Panc1 (cell line): ENCODE results near the gene SLC9A3. TPM values are rescaled to one million over a fixed set of nuclear protein-coding genes. Genes with fewer than 3 reads are reported as not detected.

Experiments
- ATAC-seq: fragments of 200-7000 bp; cut with Tn5 transposase; 2 replicates; pipeline ENCODE4 v1.9.1; 2020; ENCODE audit warnings: mild to moderate bottlenecking, moderate library complexity
- BruUV-seq: library from RNA; stranded (reverse); fragments of 400-500 nt; replicated peaks from 2 replicates; lab custom pipeline; 2021; lab: Mats Ljungman, UMichigan
- CTCF ChIA-PET: fragments of 300-600 bp; sonication (Branson Sonifier 250); formaldehyde crosslinking; loops from one replicate; lab custom pipeline; 2022; ENCODE audit warnings: antibody characterized with exemption; lab: Charles Lee
- POLR2A ChIA-PET: fragments of 300-600 bp; sonication (Branson Sonifier 250); formaldehyde crosslinking; loops from one replicate; lab custom pipeline; 2022; ENCODE audit warnings: antibody characterized with exemption; lab: Charles Lee
- DNase-seq: peaks from one replicate; pipeline ENCODE4 v3.0.0-alpha.2; 2010; ENCODE audit warnings: low read depth, low spot score
- H3K27ac ChIP-seq: 2 replicates; pipeline ENCODE4 v1.5.1; 2011; ENCODE audit warnings: mild to moderate bottlenecking, low read length, inconsistent platforms
- H3K27me3 ChIP-seq: fragments of 200-500 bp; sonication (Bioruptor generic); 2 replicates; pipeline ENCODE4 v1.6.0; 2014; ENCODE audit warnings: low read length, inconsistent platforms; ENCODE audit not compliant: control insufficient read depth, insufficient read depth
- H3K36me3 ChIP-seq: fragments of 200-500 bp; sonication (Bioruptor generic); 2 replicates; pipeline ENCODE4 v1.5.1; 2014; ENCODE audit warnings: inconsistent platforms, mild to moderate bottlenecking, low read length, moderate library complexity; ENCODE audit not compliant: control insufficient read depth, insufficient read depth
- H3K4me1 ChIP-seq: 2 replicates; pipeline ENCODE4 v1.5.1; 2011; ENCODE audit warnings: inconsistent platforms, mild to moderate bottlenecking, low read length, moderate library complexity; ENCODE audit not compliant: control insufficient read depth, insufficient read depth
- H3K4me3 ChIP-seq, 2 experiments: 2 replicates each; pipeline ENCODE4 v1.5.1; 2011 to 2012; ENCODE audit warnings: low read depth in 2 of 2, low read length in 2 of 2, mild to moderate bottlenecking in 2 of 2, inconsistent platforms in 1 of 2, moderate library complexity in 1 of 2
- H3K9me3 ChIP-seq: fragments of 200-500 bp; sonication (Bioruptor generic); 2 replicates; pipeline ENCODE4 v1.5.1; 2014; ENCODE audit warnings: low read depth, mild to moderate bottlenecking, inconsistent platforms, low read length, moderate library complexity; ENCODE audit not compliant: control insufficient read depth, insufficient read depth
- POLR2AphosphoS5 ChIP-seq: IDR thresholded peaks from 2 replicates; pipeline ENCODE4 v1.6.1; 2012; ENCODE audit warnings: mild to moderate bottlenecking, low read depth, low read length, moderate library complexity
- SIN3A ChIP-seq: IDR thresholded peaks from 2 replicates; pipeline ENCODE4 v1.6.1; 2012; ENCODE audit warnings: low read depth, mild to moderate bottlenecking, low read length, moderate library complexity, borderline replicate concordance; ENCODE audit not compliant: insufficient read depth
- TCF7L2 ChIP-seq: IDR thresholded peaks from 2 replicates; pipeline ENCODE4 v1.6.1; 2011; ENCODE audit warnings: mild to moderate bottlenecking, low read depth, low read length, inconsistent platforms
- in situ Hi-C: cut with HindIII; loops from 2 replicates; pipeline ENCODE4 v1.10.0; 2016; ENCODE audit warnings: low sequenced_read_pairs, low pct_unique_long_range_greater_than_20kb
- intact Hi-C: fragments of 100-400 bp; cut with micrococcal nuclease; formaldehyde crosslinking; loops from one replicate; pipeline ENCODE4 v1.10.0; 2022; ENCODE audit not compliant: unreplicated experiment
- total RNA-seq: library from RNA; stranded (reverse); gene quantifications from one replicate; pipeline ENCODE4 v1.2.1, GENCODE V29; 2021; ENCODE audit not compliant: unreplicated experiment
- TF ChIP-seq, protein P1 (sequence below), 2 experiments: IDR thresholded peaks; 2 replicates each; pipeline ENCODE4 v1.6.1; 2011 to 2012; ENCODE audit warnings: low read depth in 2 of 2, control low read depth in 1 of 2, low read length in 1 of 2, mild to moderate bottlenecking in 1 of 2, moderate library complexity in 1 of 2; ENCODE audit not compliant: insufficient read depth in 1 of 2
- TF ChIP-seq, protein P2 (sequence below): fragments of 450-650 bp; IDR thresholded peaks from 2 replicates; pipeline ENCODE4 v1.5.1; 2017; ENCODE audit warnings: mild to moderate bottlenecking

The SLC9A3 gene
- total RNA-seq, 1 experiment from 2014 or later: 2.0 TPM

DNA sequence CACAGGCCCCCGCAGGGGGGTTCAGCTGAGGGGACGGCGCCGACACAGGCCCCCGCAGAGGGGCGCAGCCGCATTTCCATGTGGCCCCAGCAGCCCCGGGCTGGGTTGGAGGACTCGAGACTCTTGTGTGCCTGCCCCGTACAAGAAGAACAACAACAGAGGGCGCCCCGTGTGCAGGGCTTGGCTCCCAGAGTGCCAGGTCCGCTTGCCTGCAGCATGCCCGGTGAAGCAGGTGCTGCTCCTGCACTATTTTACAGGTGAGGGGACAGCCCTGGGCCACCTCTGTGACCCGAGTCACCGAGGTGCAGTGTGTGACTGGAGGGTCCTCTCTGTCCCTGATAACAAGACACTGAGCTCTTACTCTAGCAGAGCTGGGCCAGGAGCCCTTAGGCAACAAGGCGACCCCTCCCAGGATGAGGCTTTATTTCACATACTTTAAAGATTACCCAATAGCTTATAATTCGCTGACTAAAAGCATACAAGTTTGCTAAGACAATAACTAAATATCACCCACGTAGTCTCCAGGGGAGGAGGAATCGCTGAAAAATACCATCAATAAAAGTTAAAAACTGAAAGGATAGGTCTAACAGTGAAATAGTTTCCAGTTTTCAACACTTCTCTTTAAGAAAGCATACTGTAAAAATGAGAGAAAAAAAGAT, 41.7 kb upstream of the SLC9A3 start:
- no peak for DNase-seq
- Histone ChIP-seq H3K4me3 (no peak overlapping the region), H3K4me1 (no peaks in the 10 kb centered on the region), H3K36me3 (no peaks in the 10 kb centered on the region), H3K27ac (no peak overlapping the region), H3K9me3 (0 out of 2 replicates have a peak, but pooled peaks cover 3% of the 10 kb centered on the region), H3K27me3 (no peaks in the 10 kb centered on the region)
- ChIA-PET POLR2A (no interaction called here), CTCF (no interaction called here)
- in situ Hi-C loops (no loop called here), intact Hi-C loops (no loop called here)
- no peak for ATAC-seq
- BruUV-seq: no TSS peak
- TF ChIP-seq, protein P1, sequence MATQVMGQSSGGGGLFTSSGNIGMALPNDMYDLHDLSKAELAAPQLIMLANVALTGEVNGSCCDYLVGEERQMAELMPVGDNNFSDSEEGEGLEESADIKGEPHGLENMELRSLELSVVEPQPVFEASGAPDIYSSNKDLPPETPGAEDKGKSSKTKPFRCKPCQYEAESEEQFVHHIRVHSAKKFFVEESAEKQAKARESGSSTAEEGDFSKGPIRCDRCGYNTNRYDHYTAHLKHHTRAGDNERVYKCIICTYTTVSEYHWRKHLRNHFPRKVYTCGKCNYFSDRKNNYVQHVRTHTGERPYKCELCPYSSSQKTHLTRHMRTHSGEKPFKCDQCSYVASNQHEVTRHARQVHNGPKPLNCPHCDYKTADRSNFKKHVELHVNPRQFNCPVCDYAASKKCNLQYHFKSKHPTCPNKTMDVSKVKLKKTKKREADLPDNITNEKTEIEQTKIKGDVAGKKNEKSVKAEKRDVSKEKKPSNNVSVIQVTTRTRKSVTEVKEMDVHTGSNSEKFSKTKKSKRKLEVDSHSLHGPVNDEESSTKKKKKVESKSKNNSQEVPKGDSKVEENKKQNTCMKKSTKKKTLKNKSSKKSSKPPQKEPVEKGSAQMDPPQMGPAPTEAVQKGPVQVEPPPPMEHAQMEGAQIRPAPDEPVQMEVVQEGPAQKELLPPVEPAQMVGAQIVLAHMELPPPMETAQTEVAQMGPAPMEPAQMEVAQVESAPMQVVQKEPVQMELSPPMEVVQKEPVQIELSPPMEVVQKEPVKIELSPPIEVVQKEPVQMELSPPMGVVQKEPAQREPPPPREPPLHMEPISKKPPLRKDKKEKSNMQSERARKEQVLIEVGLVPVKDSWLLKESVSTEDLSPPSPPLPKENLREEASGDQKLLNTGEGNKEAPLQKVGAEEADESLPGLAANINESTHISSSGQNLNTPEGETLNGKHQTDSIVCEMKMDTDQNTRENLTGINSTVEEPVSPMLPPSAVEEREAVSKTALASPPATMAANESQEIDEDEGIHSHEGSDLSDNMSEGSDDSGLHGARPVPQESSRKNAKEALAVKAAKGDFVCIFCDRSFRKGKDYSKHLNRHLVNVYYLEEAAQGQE (IDR thresholded peaks at IDR 0.05; ENCODE audit: insufficient read depth in 1 of 2, low read depth in 2 of 2, low read length in 1 of 2): no peak
- TF ChIP-seq, protein P2, sequence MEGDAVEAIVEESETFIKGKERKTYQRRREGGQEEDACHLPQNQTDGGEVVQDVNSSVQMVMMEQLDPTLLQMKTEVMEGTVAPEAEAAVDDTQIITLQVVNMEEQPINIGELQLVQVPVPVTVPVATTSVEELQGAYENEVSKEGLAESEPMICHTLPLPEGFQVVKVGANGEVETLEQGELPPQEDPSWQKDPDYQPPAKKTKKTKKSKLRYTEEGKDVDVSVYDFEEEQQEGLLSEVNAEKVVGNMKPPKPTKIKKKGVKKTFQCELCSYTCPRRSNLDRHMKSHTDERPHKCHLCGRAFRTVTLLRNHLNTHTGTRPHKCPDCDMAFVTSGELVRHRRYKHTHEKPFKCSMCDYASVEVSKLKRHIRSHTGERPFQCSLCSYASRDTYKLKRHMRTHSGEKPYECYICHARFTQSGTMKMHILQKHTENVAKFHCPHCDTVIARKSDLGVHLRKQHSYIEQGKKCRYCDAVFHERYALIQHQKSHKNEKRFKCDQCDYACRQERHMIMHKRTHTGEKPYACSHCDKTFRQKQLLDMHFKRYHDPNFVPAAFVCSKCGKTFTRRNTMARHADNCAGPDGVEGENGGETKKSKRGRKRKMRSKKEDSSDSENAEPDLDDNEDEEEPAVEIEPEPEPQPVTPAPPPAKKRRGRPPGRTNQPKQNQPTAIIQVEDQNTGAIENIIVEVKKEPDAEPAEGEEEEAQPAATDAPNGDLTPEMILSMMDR: no peak
- TF ChIP-seq SIN3A (no peak), POLR2AphosphoS5 (no peak), TCF7L2 (no peak)

DNA sequence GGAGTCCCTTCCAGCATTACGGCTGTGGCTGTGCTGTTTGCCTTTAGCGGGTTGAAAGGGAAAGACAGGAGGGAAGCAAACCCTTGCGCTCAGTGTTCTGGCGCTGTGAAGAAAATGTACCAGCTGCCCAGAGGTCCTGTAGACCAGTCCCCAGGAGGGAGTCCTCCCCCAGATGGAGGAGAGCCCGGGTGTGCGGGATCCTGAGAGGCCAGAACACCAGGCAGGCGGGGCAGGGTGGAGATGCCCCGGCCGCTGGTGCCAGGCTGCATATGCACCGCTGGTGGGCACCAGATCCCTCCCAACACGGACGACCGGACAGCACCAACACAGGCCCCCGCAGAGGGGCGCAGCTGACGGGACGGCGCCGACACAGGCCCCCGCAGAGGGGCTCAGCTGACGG, 37.2 kb upstream of the SLC9A3 start:
- ATAC-seq (no peak), DNase-seq (no peak)
- in situ Hi-C loops: no loop called here
- intact Hi-C loops: no loop called here
- Histone ChIP-seq H3K27ac (no peak overlapping the region), H3K27me3 (no peaks in the 10 kb centered on the region), H3K9me3 (0 out of 2 replicates have a peak, but pooled peaks cover 3% of the 10 kb centered on the region), H3K4me3 (no peak overlapping the region), H3K36me3 (no peaks in the 10 kb centered on the region), H3K4me1 (peaks cover 7% of the 10 kb centered on the region)
- no TSS peak for BruUV-seq
- ChIA-PET POLR2A (no interaction called here), CTCF (no interaction called here)
- no peak for TF ChIP-seq TCF7L2
- no peak for TF ChIP-seq POLR2AphosphoS5
- TF ChIP-seq, protein P2: no peak
